ENCODE results near the gene MGAT5B.

- TF ChIP-seq POLR2A (IDR thresholded peaks at IDR 0.05; ENCODE audit: low read depth, low read length) (no peak), TAF1 (IDR thresholded peaks at IDR 0.05; ENCODE audit: borderline replicate concordance, low read depth, low read length) (no peak), POLR2AphosphoS5 (IDR thresholded peaks at IDR 0.05; ENCODE audit: low read depth, low read length) (no peak)
Observed at GRCh38 chr17:76981545-76982295, 113.5 kb downstream of the MGAT5B start.

Data from GM12892 (cell line).